HepG2 (cell line): Measurements from ENCODE around the gene HSPA1A. TPM values are rescaled to one million over a fixed set of nuclear protein-coding genes. Genes with fewer than 3 reads are reported as not detected.

ENCODE experiments used
- DZIP1 ChIP-seq: sonication (generic); formaldehyde crosslinking; IDR thresholded peaks from 2 replicates; pipeline ENCODE4 v1.5.0; 2020; ENCODE audit warnings: mild to moderate bottlenecking, missing genetic modification reagents
- FIP1L1 ChIP-seq: fragments of 200-400 bp; formaldehyde crosslinking; IDR thresholded peaks from 2 replicates; pipeline ENCODE4 v1.6.1; 2018; ENCODE audit warnings: low read depth, mild to moderate bottlenecking, low read length, moderate library complexity, borderline replicate concordance; ENCODE audit not compliant: insufficient read depth
- FOXO4 ChIP-seq: sonication (generic); formaldehyde crosslinking; conservative IDR thresholded peaks from 2 replicates; pipeline ENCODE4 v1.8.1; 2023; ENCODE audit warnings: missing genetic modification reagents
- GATA4 ChIP-seq: sonication (generic); IDR thresholded peaks from 2 replicates; pipeline ENCODE4 v1.6.1; 2016; ENCODE audit warnings: antibody characterized with exemption, low read depth, borderline replicate concordance
- HNRNPH1 ChIP-seq: fragments of 200-400 bp; formaldehyde crosslinking; optimal IDR thresholded peaks from 2 replicates; pipeline ENCODE3; 2017; ENCODE audit warnings: mild to moderate bottlenecking, low read depth, low read length
- MAZ ChIP-seq, 2 experiments: sonication (generic) in 1 of 2; formaldehyde crosslinking in 1 of 2; IDR thresholded peaks; 2 replicates each; pipeline versions ENCODE4 v1.5.0 to v1.6.1; 2012 to 2020; ENCODE audit warnings: low read depth in 2 of 2, mild to moderate bottlenecking in 2 of 2, borderline replicate concordance in 1 of 2, improper control_type of control experiment in 1 of 2, low read length in 1 of 2, missing genetic modification reagents in 1 of 2, moderate library complexity in 1 of 2
- MBD4 ChIP-seq: IDR thresholded peaks from 2 replicates; pipeline ENCODE4 v1.6.1; 2012; ENCODE audit warnings: low read length, inconsistent platforms, borderline replicate concordance
- MLLT10 ChIP-seq: sonication (generic); formaldehyde crosslinking; IDR thresholded peaks from 2 replicates; pipeline ENCODE4 v1.4.0; 2020; ENCODE audit warnings: missing genetic modification reagents
- MYNN ChIP-seq: sonication (generic); formaldehyde crosslinking; IDR thresholded peaks from 2 replicates; pipeline ENCODE4 v1.4.0; 2020; ENCODE audit warnings: mild to moderate bottlenecking, low read depth, missing genetic modification reagents
- PAF1 ChIP-seq: IDR thresholded peaks from 2 replicates; pipeline ENCODE4 v1.6.1; 2016; ENCODE audit warnings: missing genetic modification reagents, missing compliant biosample characterization
- PITX1 ChIP-seq: sonication (generic); formaldehyde crosslinking; IDR thresholded peaks from 2 replicates; pipeline ENCODE4 v1.5.1; 2020; ENCODE audit warnings: mild to moderate bottlenecking, missing genetic modification reagents
- POLR2G ChIP-seq: fragments of 200-400 bp; formaldehyde crosslinking; IDR thresholded peaks from 2 replicates; pipeline ENCODE4 v1.6.1; 2018; ENCODE audit warnings: mild to moderate bottlenecking, low read depth, low read length, moderate library complexity
- RXRB ChIP-seq: IDR thresholded peaks from 2 replicates; pipeline ENCODE4 v1.6.1; 2016; ENCODE audit warnings: borderline replicate concordance, missing genetic modification reagents, missing compliant biosample characterization
- SP1 ChIP-seq, 2 experiments: fragments of 450-650 bp in 1 of 2; sonication (generic) in 1 of 2; formaldehyde crosslinking in 1 of 2; IDR thresholded peaks; 2 replicates each; pipeline versions ENCODE4 v1.4.0 to v1.6.1; 2016 to 2020; ENCODE audit warnings: missing genetic modification reagents in 1 of 2
- TARDBP ChIP-seq: sonication (generic); formaldehyde crosslinking; IDR thresholded peaks from 2 replicates; pipeline ENCODE4 v1.8.0; 2022; ENCODE audit warnings: mild to moderate bottlenecking, missing genetic modification reagents
- ZBTB33 ChIP-seq: sonication (generic); formaldehyde crosslinking; IDR thresholded peaks from 2 replicates; pipeline ENCODE4 v1.4.0; 2020; ENCODE audit warnings: missing genetic modification reagents
- ZNF615 ChIP-seq: sonication (generic); formaldehyde crosslinking; IDR thresholded peaks from 2 replicates; pipeline ENCODE4 v1.5.0; 2020; ENCODE audit warnings: mild to moderate bottlenecking, missing genetic modification reagents, borderline replicate concordance
- ZNF710 ChIP-seq: sonication (generic); formaldehyde crosslinking; IDR thresholded peaks from 2 replicates; pipeline ENCODE4 v1.5.0; 2020; ENCODE audit warnings: mild to moderate bottlenecking, missing genetic modification reagents, borderline replicate concordance
- ZNF75D ChIP-seq: sonication (generic); formaldehyde crosslinking; IDR thresholded peaks from 2 replicates; pipeline ENCODE4 v1.8.1; 2023; ENCODE audit warnings: missing genetic modification reagents, mild to moderate bottlenecking, borderline replicate concordance
- ZZZ3 ChIP-seq: sonication (generic); formaldehyde crosslinking; IDR thresholded peaks from 2 replicates; pipeline ENCODE4 v1.4.0; 2020; ENCODE audit warnings: missing genetic modification reagents, mild to moderate bottlenecking, borderline replicate concordance
- polyA plus RNA-seq, 8 experiments: library from polyadenylated mRNA; depleted of rRNA in 3 of 8; stranded (reverse) in 7 of 8; unstranded in 1 of 8; fragments of >200 nt; fragmentation: Illumina TruSeq in 4 of 8; extraction: Trizol in 4 of 8; gene quantifications; 2 replicates each; pipeline versions ENCODE4 v1.2.1 to v1.2.3, GENCODE V29; 2011 to 2016; ENCODE audit warnings: low read depth in 4 of 8, missing spikeins in 1 of 8, mixed read lengths in 1 of 8; ENCODE audit not compliant: insufficient read depth in 1 of 8
- total RNA-seq, 5 experiments: library from RNA; depleted of rRNA; stranded (reverse); fragments of >200 nt; fragmentation: Illumina TruSeq; extraction: Trizol; gene quantifications; 2 replicates each; pipeline ENCODE4 v1.2.3, GENCODE V29; 2016; ENCODE audit warnings: low read depth in 1 of 5

The HSPA1A gene
- total and polyA plus RNA-seq, 2 of the 13 experiments (the other 11 are each of a cell fraction or from before 2014, with no cell fraction given), result 44.5 to 85.0 TPM

- no peak for TF ChIP-seq HNRNPH1
- peak; percentile 83 for TF ChIP-seq ZNF710
- TF ChIP-seq MBD4, result no peak
- TF ChIP-seq ZZZ3 (CRISPR knock-in tag), result peak; percentile 71; the same call in 1 of the 2 replicates
- TF ChIP-seq POLR2G, result peak; percentile 64
- no peak for TF ChIP-seq DZIP1
- no peak for TF ChIP-seq FOXO4 (CRISPR knock-in tag)
- no peak for TF ChIP-seq ZBTB33 (CRISPR knock-in tag)
- TF ChIP-seq GATA4, result no peak
- TF ChIP-seq PITX1 (CRISPR knock-in tag), result peak; percentile 67; the same call in 1 of the 2 replicates
- peak; percentile 85 for TF ChIP-seq MAZ (IDR thresholded peaks at IDR 0.05; ENCODE audit: borderline replicate concordance, low read depth, low read length)
- peak; percentile 99 for TF ChIP-seq MAZ (CRISPR knock-in tag; IDR thresholded peaks at IDR 0.05; ENCODE audit: low read depth)
- peak; percentile 71 for TF ChIP-seq TARDBP (CRISPR knock-in tag)
- no peak for TF ChIP-seq ZNF75D (CRISPR knock-in tag)
- TF ChIP-seq MYNN (CRISPR knock-in tag), result no peak
- no peak for TF ChIP-seq MLLT10
- no peak for TF ChIP-seq PAF1 (CRISPR knock-in tag)
- TF ChIP-seq ZNF615, result no peak
- no peak for TF ChIP-seq FIP1L1
- TF ChIP-seq SP1 (IDR thresholded peaks at IDR 0.05), result no peak
- TF ChIP-seq SP1 (CRISPR knock-in tag; IDR thresholded peaks at IDR 0.05), result 0 out of 2 replicates have a peak, but pooled peaks have one; percentile 48
- TF ChIP-seq RXRB, result peak; percentile 29; the same call in 1 of the 2 replicates
These were observed 19.6 kb upstream of the HSPA1A start, which contains the start of gene VARS1 (continued) for GRCh38 chr6:31795616-31796298.
